C4-2B (cell line): ENCODE measurements around the gene POM121L12.

Experiments
- ZFX ChIP-seq: fragments of 450-650 bp; IDR thresholded peaks from 2 replicates; pipeline ENCODE4 v1.6.1; 2017
- TF ChIP-seq, protein P1 (sequence below): fragments of 450-650 bp; conservative IDR thresholded peaks from 2 replicates; pipeline ENCODE4 v1.5.1; 2017; ENCODE audit warnings: mild to moderate bottlenecking

- TF ChIP-seq, protein P1, sequence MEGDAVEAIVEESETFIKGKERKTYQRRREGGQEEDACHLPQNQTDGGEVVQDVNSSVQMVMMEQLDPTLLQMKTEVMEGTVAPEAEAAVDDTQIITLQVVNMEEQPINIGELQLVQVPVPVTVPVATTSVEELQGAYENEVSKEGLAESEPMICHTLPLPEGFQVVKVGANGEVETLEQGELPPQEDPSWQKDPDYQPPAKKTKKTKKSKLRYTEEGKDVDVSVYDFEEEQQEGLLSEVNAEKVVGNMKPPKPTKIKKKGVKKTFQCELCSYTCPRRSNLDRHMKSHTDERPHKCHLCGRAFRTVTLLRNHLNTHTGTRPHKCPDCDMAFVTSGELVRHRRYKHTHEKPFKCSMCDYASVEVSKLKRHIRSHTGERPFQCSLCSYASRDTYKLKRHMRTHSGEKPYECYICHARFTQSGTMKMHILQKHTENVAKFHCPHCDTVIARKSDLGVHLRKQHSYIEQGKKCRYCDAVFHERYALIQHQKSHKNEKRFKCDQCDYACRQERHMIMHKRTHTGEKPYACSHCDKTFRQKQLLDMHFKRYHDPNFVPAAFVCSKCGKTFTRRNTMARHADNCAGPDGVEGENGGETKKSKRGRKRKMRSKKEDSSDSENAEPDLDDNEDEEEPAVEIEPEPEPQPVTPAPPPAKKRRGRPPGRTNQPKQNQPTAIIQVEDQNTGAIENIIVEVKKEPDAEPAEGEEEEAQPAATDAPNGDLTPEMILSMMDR, result no peak
- no peak for TF ChIP-seq ZFX
These were observed 15.0 kb downstream of the POM121L12 start for GRCh38 chr7:53050433-53050832.
